Mucosa of descending colon (tissue), 3 donors: ENCODE data around the gene NFATC4. TPM values are rescaled to one million over a fixed set of nuclear protein-coding genes. Genes with fewer than 3 reads are reported as not detected.

Experiments
- ATAC-seq: fragments of 200-7000 bp; cut with Tn5 transposase; one replicate; pipeline ENCODE4 v1.9.1; 2020; ENCODE audit warnings: mild to moderate bottlenecking, moderate library complexity
- DNase-seq, 3 donors: peaks; one replicate each; pipeline ENCODE4 v3.0.0-alpha.2; 2020
- H3K36me3 ChIP-seq: fragments of 200-600 bp; one replicate; pipeline ENCODE4 v1.8.0; 2021; ENCODE audit warnings: low read depth, mild to moderate bottlenecking
- H3K4me1 ChIP-seq: fragments of 200-600 bp; one replicate; pipeline ENCODE4 v1.8.0; 2021; ENCODE audit warnings: low read depth, mild to moderate bottlenecking
- H3K4me3 ChIP-seq: fragments of 200-600 bp; one replicate; pipeline ENCODE4 v1.8.0; 2021; ENCODE audit warnings: mild to moderate bottlenecking
- H3K9me3 ChIP-seq: fragments of 200-600 bp; one replicate; pipeline ENCODE4 v1.8.0; 2021; ENCODE audit warnings: mild to moderate bottlenecking
- intact Hi-C, 2 donors: fragments of 100-400 bp; cut with DNase I in 1 of 2; cut with micrococcal nuclease in 1 of 2; formaldehyde crosslinking; loops; one replicate each; pipeline versions ENCODE4 v1.11.0 to v1.11.1; 2022; cut with DNase I, micrococcal nuclease
- total RNA-seq, 3 donors: library from RNA; stranded (reverse); fragmentation: NEBNext Ultra II Directional in 2 of 3; extraction: Animal tissue kit (Norgen Biotek cat#: 25700) in 2 of 3; gene quantifications; one replicate each; pipeline versions ENCODE4 v1.2.1 to v1.2.4, GENCODE V29; 2021 to 2023
- TF ChIP-seq, protein P1 (sequence below): fragments of 200-600 bp; IDR thresholded peaks from one replicate; pipeline ENCODE4 v1.8.0; 2022; ENCODE audit warnings: antibody characterized with exemption, mild to moderate bottlenecking
- donor health status: DM: no; HTN: no; CAD: no; lungs with moderate emphysema.
- donor health status: DM: no; HTN: no; CAD: no.
- donor health status: DM: no; HTN: yes; CAD: no.

NFATC4 gene
- total RNA-seq, 3 donors from 2014 or later = 11.9 to 112 (median 25.2) TPM

DNA sequence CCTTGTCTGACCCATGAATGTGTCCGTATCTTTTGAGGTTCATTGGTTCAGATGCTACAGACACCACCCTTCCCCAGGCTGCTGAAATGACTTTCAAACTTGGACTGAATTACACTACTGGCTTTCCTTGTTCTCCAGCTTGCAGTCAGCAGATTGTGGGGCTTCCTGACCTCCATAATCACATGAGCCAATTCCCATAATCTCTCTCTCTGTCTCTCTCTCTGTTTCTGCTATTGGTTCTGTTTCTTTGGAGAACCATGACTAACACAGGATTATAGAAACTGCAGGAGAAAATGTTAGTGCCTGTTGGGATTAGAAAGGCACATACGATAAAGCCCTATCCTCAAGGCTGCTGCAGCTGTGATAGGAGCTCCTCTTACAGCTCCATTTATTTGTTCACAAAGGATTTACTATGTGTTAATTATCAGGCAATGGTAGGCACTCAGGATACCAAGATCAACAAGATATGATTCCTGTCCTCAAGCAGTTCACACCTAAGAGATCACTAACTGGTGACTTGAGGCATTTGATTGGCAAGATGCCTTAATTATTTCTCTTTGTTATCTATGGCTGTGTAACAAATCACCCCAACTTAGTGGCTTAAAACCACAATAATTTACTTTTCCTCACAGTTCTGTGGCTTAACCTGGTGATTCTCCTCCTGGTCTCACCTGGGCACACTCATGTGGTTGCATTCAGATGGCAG lies 20.6 kb downstream of the NFATC4 start:
- Histone ChIP-seq H3K9me3 (no peaks in the 10 kb centered on the region), H3K36me3 (no peaks in the 10 kb centered on the region), H3K4me3 (no peak overlapping the region), H3K4me1 (no peaks in the 10 kb centered on the region)
- intact Hi-C loops = no loop called here
- no peak for ATAC-seq
- no peak for DNase-seq
- TF ChIP-seq, protein P1, sequence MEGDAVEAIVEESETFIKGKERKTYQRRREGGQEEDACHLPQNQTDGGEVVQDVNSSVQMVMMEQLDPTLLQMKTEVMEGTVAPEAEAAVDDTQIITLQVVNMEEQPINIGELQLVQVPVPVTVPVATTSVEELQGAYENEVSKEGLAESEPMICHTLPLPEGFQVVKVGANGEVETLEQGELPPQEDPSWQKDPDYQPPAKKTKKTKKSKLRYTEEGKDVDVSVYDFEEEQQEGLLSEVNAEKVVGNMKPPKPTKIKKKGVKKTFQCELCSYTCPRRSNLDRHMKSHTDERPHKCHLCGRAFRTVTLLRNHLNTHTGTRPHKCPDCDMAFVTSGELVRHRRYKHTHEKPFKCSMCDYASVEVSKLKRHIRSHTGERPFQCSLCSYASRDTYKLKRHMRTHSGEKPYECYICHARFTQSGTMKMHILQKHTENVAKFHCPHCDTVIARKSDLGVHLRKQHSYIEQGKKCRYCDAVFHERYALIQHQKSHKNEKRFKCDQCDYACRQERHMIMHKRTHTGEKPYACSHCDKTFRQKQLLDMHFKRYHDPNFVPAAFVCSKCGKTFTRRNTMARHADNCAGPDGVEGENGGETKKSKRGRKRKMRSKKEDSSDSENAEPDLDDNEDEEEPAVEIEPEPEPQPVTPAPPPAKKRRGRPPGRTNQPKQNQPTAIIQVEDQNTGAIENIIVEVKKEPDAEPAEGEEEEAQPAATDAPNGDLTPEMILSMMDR = no peak

DNA sequence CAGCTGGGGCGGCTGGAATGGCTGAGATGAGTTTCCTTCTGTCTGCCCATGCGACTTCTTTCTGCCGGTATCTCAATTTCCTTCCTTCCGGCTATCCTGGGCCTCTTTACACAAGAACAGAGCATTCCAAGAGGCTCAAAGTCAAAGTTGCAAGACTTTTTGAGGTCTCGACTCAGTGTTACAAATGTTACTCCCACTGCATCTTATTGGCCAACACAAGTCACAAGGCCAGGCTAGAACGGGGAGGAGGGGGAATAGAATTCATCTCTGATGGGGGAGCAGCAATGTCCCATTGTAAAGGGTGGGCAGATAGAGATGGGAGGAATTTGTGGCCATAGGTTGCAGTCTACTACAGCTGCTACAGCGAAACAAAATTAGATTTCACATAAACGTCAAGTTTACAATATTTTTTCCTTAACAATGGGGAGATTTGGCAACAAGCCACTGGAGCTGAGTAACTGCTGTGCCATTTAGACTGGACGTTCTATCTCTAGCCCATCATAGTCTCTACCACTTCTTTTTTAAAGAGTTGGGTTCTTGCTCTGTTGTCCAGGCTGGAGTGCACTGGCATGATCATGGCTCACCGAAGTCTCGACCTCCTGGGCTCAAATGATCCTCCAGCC lies 21.4 kb downstream of the NFATC4 start:
- Histone ChIP-seq H3K36me3 (no peaks in the 10 kb centered on the region), H3K4me1 (no peaks in the 10 kb centered on the region), H3K4me3 (no peak overlapping the region), H3K9me3 (no peaks in the 10 kb centered on the region)
- DNase-seq (no peak), ATAC-seq (no peak)
- intact Hi-C loops = no loop called here
- TF ChIP-seq, protein P1 = no peak

DNA sequence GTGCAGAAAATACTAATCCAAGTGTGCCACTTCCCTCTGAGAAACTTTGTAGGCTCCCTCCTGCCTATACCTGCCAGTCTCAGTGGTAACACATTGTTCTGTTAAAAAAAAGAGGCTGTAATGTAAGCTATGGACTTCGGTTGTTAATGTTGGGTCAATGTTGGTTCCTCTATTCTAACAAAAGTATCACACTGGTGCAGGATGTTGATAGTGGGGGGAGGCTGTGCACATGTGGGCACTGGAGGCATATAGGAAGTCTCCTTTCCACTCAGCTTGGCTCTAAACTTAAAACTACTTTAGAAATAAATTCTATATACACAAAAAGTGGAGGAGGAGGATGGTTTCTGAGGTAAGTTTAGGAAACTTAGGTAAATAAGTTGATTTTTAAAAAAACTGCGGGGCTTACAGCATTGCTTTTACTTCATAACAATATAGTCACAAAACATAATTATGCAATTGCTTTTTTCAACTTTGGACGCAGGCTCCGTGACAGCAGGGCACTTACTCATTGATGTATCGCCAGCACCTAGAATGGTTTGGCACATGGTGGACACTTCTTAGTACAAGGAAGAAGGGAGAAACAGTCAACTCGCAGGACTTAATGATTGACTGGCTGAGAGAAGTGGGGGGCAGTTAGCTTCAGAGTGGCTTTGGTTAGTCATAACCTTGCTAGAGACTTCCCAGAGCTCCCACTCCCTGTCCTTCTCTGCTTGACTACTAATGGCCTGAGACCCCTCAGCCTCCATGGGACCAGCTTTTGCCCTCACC lies 22.9 kb downstream of the NFATC4 start:
- TF ChIP-seq, protein P1 = no peak
- no peaks in the 10 kb centered on the region for H3K4me1 ChIP-seq
- no peak for DNase-seq
- no peak overlapping the region for H3K4me3 ChIP-seq
- ATAC-seq = peak; percentile 32
- no peaks in the 10 kb centered on the region for H3K9me3 ChIP-seq
- intact Hi-C loops = no loop called here
- no peaks in the 10 kb centered on the region for H3K36me3 ChIP-seq

DNA sequence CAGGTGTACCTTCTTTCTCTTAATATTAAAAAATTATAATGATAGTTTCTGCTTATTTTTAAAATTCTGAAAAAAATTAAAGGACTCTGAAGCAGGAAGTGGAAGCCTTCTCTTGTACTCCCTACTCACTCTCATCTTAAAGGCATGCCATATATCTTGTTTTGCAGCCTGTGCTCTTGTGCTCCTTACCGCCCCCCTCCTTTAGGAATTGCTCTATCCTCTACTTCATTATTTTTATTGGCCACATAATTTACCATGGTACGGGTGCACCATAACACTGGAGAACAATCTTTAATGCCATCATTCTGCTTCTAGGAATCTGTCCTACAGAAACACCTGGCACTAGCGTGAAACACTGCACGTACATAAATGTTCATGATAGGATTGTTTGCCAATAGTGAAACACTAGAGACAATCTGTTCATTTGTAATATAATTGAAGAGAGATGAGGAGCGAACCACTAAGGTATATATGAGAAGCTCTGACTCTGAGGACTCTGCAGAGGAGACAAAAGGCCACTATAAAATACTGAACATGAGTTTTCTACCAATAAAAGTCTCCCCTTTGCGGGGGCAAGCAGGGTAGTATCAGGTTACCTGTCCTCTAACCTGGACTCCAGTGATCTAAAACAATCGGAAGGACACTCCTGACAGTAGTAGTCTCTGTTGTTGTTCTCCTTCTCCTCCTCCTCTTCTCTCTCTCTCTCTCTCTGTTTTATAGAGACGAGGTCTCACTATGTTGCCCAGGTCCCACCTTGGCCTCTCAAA lies 24.5 kb downstream of the NFATC4 start:
- no peak for DNase-seq
- Histone ChIP-seq H3K36me3 (no peaks in the 10 kb centered on the region), H3K4me1 (peaks cover under 1% of the 10 kb centered on the region), H3K4me3 (no peak overlapping the region), H3K9me3 (no peaks in the 10 kb centered on the region)
- ATAC-seq = peak; percentile 87
- TF ChIP-seq, protein P1 = no peak
- intact Hi-C loops = no loop called here

DNA sequence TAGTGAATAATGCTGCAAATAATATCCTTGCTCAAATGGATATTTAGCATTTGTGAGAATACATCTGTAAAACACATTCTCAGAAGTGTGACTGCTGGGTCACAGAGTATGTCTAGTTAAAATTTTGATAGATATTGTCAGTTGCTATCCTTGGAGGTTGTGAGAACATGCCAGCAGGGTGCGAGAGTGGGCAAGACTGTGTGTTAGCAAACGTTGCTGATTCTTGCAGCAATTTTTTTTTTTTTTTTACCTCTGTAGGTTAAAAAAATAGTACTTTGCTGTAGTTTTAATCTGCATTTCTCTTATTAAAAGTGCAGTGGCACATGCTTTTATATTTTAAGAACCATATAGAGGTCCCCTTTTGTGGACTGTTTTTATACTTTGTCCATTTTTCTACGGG lies 26.3 kb downstream of the NFATC4 start:
- intact Hi-C loops = no loop called here
- H3K36me3 ChIP-seq = no peaks in the 10 kb centered on the region
- H3K9me3 ChIP-seq = no peaks in the 10 kb centered on the region
- H3K4me3 ChIP-seq = no peak overlapping the region
- ATAC-seq (no peak), DNase-seq (no peak)
- TF ChIP-seq, protein P1 = no peak
- peaks cover 11% of the 10 kb centered on the region for H3K4me1 ChIP-seq
